H54 (cell line): Measurements from ENCODE around the gene PTER.

Source experiments
- DNase-seq: peaks from one replicate; pipeline ENCODE4 v3.0.0; 2011; ENCODE audit warnings: low spot score, mixed read lengths; ENCODE audit not compliant: insufficient read length
- FAIRE-seq: peaks from 3 replicates; lab custom pipeline; 2011; peaks lifted over from hg19 to GRCh38; lab: Jason Lieb, UNC
- POLR2A ChIP-seq: IDR thresholded peaks from 2 replicates; pipeline ENCODE4 v1.6.1; 2011; ENCODE audit warnings: low read depth, mild to moderate bottlenecking, low read length

The PTER gene

GRCh38 chr10:16441173-16441840 is 4.5 kb downstream of the PTER start:
- no peak for TF ChIP-seq POLR2A
- DNase-seq, result no peak
- no peak for FAIRE-seq

GRCh38 chr10:16442914-16443313 is 6.1 kb downstream of the PTER start:
- no peak for TF ChIP-seq POLR2A
- no peak for FAIRE-seq
- no peak for DNase-seq

- DNase-seq, result no peak
- no peak for TF ChIP-seq POLR2A
- no peak for FAIRE-seq
These were observed 9.1 kb downstream of the PTER start for GRCh38 chr10:16445770-16446469.

GRCh38 chr10:16449454-16449853 is 12.6 kb downstream of the PTER start:
- no peak for DNase-seq
- TF ChIP-seq POLR2A, result no peak
- FAIRE-seq, result no peak

- FAIRE-seq, result no peak
- no peak for DNase-seq
- no peak for TF ChIP-seq POLR2A
These were observed 21.6 kb downstream of the PTER start for GRCh38 chr10:16458166-16458955.

- no peak for FAIRE-seq
- TF ChIP-seq POLR2A, result no peak
- no peak for DNase-seq
These were observed 22.7 kb downstream of the PTER start for GRCh38 chr10:16459423-16459939.

GRCh38 chr10:16466001-16466400 is 29.2 kb downstream of the PTER start:
- TF ChIP-seq POLR2A, result no peak
- DNase-seq (no peak), FAIRE-seq (no peak)

- DNase-seq (no peak), FAIRE-seq (no peak)
- TF ChIP-seq POLR2A, result no peak
These were observed 33.9 kb downstream of the PTER start for GRCh38 chr10:16470747-16471146.

GRCh38 chr10:16472828-16473227 is 36.0 kb downstream of the PTER start:
- no peak for FAIRE-seq
- DNase-seq, result no peak

GRCh38 chr10:16477757-16478156 is 40.9 kb downstream of the PTER start:
- DNase-seq, result no peak
- FAIRE-seq, result no peak
- no peak for TF ChIP-seq POLR2A

More at GRCh38 chr10:16472828-16473227, 36.0 kb downstream of the PTER start:
- no peak for TF ChIP-seq POLR2A

GRCh38 chr10:16478801-16479200 is 42.0 kb downstream of the PTER start:
- no peak for TF ChIP-seq POLR2A
- FAIRE-seq, result no peak
- no peak for DNase-seq

GRCh38 chr10:16481052-16481728 is 44.4 kb downstream of the PTER start:
- no peak for TF ChIP-seq POLR2A
- FAIRE-seq (no peak), DNase-seq (no peak)

GRCh38 chr10:16483241-16483917 is 46.6 kb downstream of the PTER start:
- no peak for DNase-seq
- TF ChIP-seq POLR2A, result no peak
- no peak for FAIRE-seq
